ENCODE measurements around the gene DGUOK.
A peak's percentile ranks its signal among the peaks of the same experiment; 100 is the strongest.

The DGUOK gene

DNA sequence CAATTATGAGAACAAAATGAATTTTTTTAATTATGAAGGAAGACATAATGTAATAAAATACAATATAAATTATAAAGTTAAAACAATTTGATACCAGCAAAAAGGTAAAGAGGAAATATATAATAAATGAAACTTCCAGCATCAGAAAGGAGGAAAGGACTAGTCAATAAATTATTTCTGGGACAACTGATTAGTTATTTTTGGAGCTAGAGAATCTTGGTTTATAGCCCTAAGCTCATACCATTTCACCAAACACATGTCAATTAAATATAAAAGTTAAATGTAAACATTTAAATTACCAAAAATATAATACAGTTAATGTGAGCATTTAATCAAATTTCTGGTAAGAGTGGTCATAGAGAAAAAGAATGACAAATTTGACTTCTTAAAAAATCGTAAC is 21.7 kb upstream of the DGUOK start:
- Histone ChIP-seq H2BK120ac (ENCODE audit: low read depth, low read length) (no peak overlapping the region), H3K9ac (ENCODE audit: low read depth, low read length, poor library complexity) (no peak overlapping the region), H3K79me1 (ENCODE audit: low read depth, low read length) (no peaks in the 10 kb centered on the region), H3K23ac (ENCODE audit: low read depth, low read length, poor library complexity) (no peak overlapping the region), H4K91ac (ENCODE audit: low read depth, low read length, poor library complexity) (no peak overlapping the region), H3K9me3 (replicated peaks in 1 of 2; ENCODE audit: control insufficient read depth in 2 of 2, insufficient read depth in 1 of 2, low read depth in 1 of 2, low read length in 2 of 2) (no peaks in the 10 kb centered on the region), H3K4me2 (ENCODE audit: insufficient read depth, low read length, poor library complexity, severe bottlenecking) (no peak overlapping the region), H3K4me3 (ENCODE audit: low read length in 2 of 2) (no peak overlapping the region), H3K4ac (ENCODE audit: low read length) (no peak overlapping the region), H3K27me3 (ENCODE audit: control insufficient read depth in 3 of 3, insufficient read depth in 3 of 3, low read depth in 1 of 3, low read length in 3 of 3) (no peaks in the 10 kb centered on the region), H2BK15ac (ENCODE audit: low read length) (no peak overlapping the region), H2BK5ac (ENCODE audit: low read length) (no peak overlapping the region), H3K27ac (replicated peaks; ENCODE audit: low read length) (no peak overlapping the region), H3K18ac (ENCODE audit: low read length) (no peak overlapping the region), H3K4me1 (ENCODE audit: control insufficient read depth in 2 of 2, insufficient read depth in 1 of 2, low read depth in 1 of 2, low read length in 2 of 2) (no peaks in the 10 kb centered on the region), H4K8ac (ENCODE audit: low read depth, low read length) (no peak overlapping the region), H3K14ac (ENCODE audit: low read length) (no peak overlapping the region), H2BK12ac (ENCODE audit: low read length) (no peak overlapping the region), H2AFZ (ENCODE audit: low read length) (no peak overlapping the region), H3K36me3 (replicated peaks in 1 of 2; ENCODE audit: control insufficient read depth in 2 of 2, insufficient read depth in 2 of 2, low read length in 2 of 2) (no peaks in the 10 kb centered on the region), H2AK5ac (ENCODE audit: low read depth, low read length) (no peak overlapping the region)
- no peak for DNase-seq (ENCODE audit: low spot score)
- no CpG with 5 or more reads among the region's 1 CpG for WGBS, 2 donors (ENCODE audit: extremely low coverage in 2 of 2, insufficient read length in 2 of 2, insufficient replicate concordance in 1 of 2)

DNA sequence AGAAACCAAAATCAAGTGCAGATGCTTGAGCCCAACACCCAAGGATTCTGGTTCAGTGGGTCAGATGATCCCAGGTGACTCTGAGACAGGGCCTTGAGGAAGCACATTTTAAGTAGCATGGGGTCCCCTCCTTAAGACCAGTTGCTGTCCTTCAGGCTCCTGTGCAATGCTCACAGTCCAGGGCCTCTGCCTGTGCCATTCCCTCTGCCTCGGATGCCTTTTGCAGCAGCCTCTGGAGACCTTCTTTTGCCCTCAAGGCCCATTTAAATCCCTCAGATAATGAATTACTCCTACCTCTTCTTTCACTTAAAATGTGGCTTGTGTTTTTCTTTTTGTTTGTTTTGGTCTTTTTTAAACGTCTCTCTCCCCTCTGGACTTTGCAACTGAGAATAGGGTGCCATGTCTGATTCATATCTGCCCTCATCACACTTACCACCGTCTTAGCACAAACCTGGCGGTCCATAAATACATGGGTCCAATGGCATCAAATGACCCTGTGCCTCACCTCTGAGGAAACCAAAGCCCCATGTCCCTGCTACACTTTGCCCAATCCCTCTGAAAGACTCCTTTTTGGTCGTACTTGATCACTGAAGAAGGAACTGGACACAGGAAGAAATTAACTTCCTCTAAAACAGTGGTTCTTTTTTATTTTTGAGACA is 19.7 kb upstream of the DGUOK start:
- H3K4me2 ChIP-seq (ENCODE audit: insufficient read depth, low read length, poor library complexity, severe bottlenecking): no peak overlapping the region
- no peak overlapping the region for H2BK5ac ChIP-seq (ENCODE audit: low read length)
- no peaks in the 10 kb centered on the region for H3K36me3 ChIP-seq (replicated peaks in 1 of 2; ENCODE audit: control insufficient read depth in 2 of 2, insufficient read depth in 2 of 2, low read length in 2 of 2)
- H3K27me3 ChIP-seq (ENCODE audit: control insufficient read depth in 3 of 3, insufficient read depth in 3 of 3, low read depth in 1 of 3, low read length in 3 of 3): no peaks in the 10 kb centered on the region
- no peak overlapping the region for H4K8ac ChIP-seq (ENCODE audit: low read depth, low read length)
- H3K9ac ChIP-seq (ENCODE audit: low read depth, low read length, poor library complexity): no peak overlapping the region
- no peak overlapping the region for H3K23ac ChIP-seq (ENCODE audit: low read depth, low read length, poor library complexity)
- H2BK120ac ChIP-seq (ENCODE audit: low read depth, low read length): no peak overlapping the region
- no peaks in the 10 kb centered on the region for H3K79me1 ChIP-seq (ENCODE audit: low read depth, low read length)
- no peak overlapping the region for H3K18ac ChIP-seq (ENCODE audit: low read length)
- H3K9me3 ChIP-seq (replicated peaks in 1 of 2; ENCODE audit: control insufficient read depth in 2 of 2, insufficient read depth in 1 of 2, low read depth in 1 of 2, low read length in 2 of 2): no peaks in the 10 kb centered on the region
- no peak overlapping the region for H3K14ac ChIP-seq (ENCODE audit: low read length)
- H2AK5ac ChIP-seq (ENCODE audit: low read depth, low read length): no peak overlapping the region
- peak overlapping the region; percentile 66 for H2AFZ ChIP-seq (ENCODE audit: low read length)
- H3K4ac ChIP-seq (ENCODE audit: low read length): no peak overlapping the region
- no peak overlapping the region for H3K4me3 ChIP-seq (ENCODE audit: low read length in 2 of 2)
- no peak overlapping the region for H4K91ac ChIP-seq (ENCODE audit: low read depth, low read length, poor library complexity)
- no peak overlapping the region for H3K27ac ChIP-seq (replicated peaks; ENCODE audit: low read length)
- H3K4me1 ChIP-seq (ENCODE audit: control insufficient read depth in 2 of 2, insufficient read depth in 1 of 2, low read depth in 1 of 2, low read length in 2 of 2): no peaks in the 10 kb centered on the region
- no peak for DNase-seq (ENCODE audit: low spot score)
- H2BK15ac ChIP-seq (ENCODE audit: low read length): no peak overlapping the region
- no peak overlapping the region for H2BK12ac ChIP-seq (ENCODE audit: low read length)
- WGBS, 2 donors (ENCODE audit: extremely low coverage in 2 of 2, insufficient read length in 2 of 2, insufficient replicate concordance in 1 of 2): no CpG with 5 or more reads among the region's 5 CpGs

DNA sequence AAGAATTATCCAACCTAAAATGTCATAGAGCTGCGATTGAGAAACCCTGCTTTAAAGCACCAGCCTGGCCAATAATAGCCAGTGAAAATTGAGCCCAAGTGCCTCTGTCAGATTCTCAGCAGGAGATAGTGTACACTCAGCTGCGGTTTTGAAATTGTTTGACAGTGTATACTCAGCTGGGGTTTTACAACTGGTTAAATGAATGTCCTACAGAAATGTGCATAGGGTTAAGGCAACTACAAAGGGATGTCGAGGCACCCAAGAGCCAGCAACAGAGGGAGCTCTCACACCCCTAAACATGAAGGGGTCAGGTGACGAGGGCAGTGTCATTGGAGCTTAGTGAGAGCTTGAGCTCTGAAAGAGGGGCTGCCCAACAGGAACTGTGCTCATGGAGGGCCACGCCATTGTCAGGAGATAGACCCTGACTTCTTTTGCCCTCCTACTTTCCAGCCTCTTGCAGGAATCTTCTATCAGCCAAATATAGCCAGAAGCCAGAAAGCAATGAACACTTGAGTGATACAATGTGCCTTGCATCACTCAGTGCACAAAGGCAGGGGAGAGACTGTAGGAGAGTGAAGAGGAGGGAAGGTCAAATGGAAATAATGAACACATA is 18.7 kb upstream of the DGUOK start:
- H3K4me1 ChIP-seq (ENCODE audit: control insufficient read depth in 2 of 2, insufficient read depth in 1 of 2, low read depth in 1 of 2, low read length in 2 of 2): no peaks in the 10 kb centered on the region
- H4K91ac ChIP-seq (ENCODE audit: low read depth, low read length, poor library complexity): no peak overlapping the region
- H4K8ac ChIP-seq (ENCODE audit: low read depth, low read length): no peak overlapping the region
- H2BK5ac ChIP-seq (ENCODE audit: low read length): no peak overlapping the region
- no peak overlapping the region for H3K27ac ChIP-seq (replicated peaks; ENCODE audit: low read length)
- peak overlapping the region; percentile 66 for H2AFZ ChIP-seq (ENCODE audit: low read length)
- no peak overlapping the region for H3K18ac ChIP-seq (ENCODE audit: low read length)
- H2BK12ac ChIP-seq (ENCODE audit: low read length): no peak overlapping the region
- no peak overlapping the region for H2BK120ac ChIP-seq (ENCODE audit: low read depth, low read length)
- no peaks in the 10 kb centered on the region for H3K27me3 ChIP-seq (ENCODE audit: control insufficient read depth in 3 of 3, insufficient read depth in 3 of 3, low read depth in 1 of 3, low read length in 3 of 3)
- no CpG with 5 or more reads among the region's 5 CpGs for WGBS, 2 donors (ENCODE audit: extremely low coverage in 2 of 2, insufficient read length in 2 of 2, insufficient replicate concordance in 1 of 2)
- no peak overlapping the region for H3K23ac ChIP-seq (ENCODE audit: low read depth, low read length, poor library complexity)
- H3K14ac ChIP-seq (ENCODE audit: low read length): no peak overlapping the region
- DNase-seq (ENCODE audit: low spot score): no peak
- H3K36me3 ChIP-seq (replicated peaks in 1 of 2; ENCODE audit: control insufficient read depth in 2 of 2, insufficient read depth in 2 of 2, low read length in 2 of 2): no peaks in the 10 kb centered on the region
- no peaks in the 10 kb centered on the region for H3K79me1 ChIP-seq (ENCODE audit: low read depth, low read length)
- H3K4ac ChIP-seq (ENCODE audit: low read length): no peak overlapping the region
- no peak overlapping the region for H3K4me3 ChIP-seq (ENCODE audit: low read length in 2 of 2)
- H3K4me2 ChIP-seq (ENCODE audit: insufficient read depth, low read length, poor library complexity, severe bottlenecking): no peak overlapping the region
- H3K9me3 ChIP-seq (replicated peaks in 1 of 2; ENCODE audit: control insufficient read depth in 2 of 2, insufficient read depth in 1 of 2, low read depth in 1 of 2, low read length in 2 of 2): no peaks in the 10 kb centered on the region
- H3K9ac ChIP-seq (ENCODE audit: low read depth, low read length, poor library complexity): no peak overlapping the region
- H2AK5ac ChIP-seq (ENCODE audit: low read depth, low read length): no peak overlapping the region
- H2BK15ac ChIP-seq (ENCODE audit: low read length): no peak overlapping the region

DNA sequence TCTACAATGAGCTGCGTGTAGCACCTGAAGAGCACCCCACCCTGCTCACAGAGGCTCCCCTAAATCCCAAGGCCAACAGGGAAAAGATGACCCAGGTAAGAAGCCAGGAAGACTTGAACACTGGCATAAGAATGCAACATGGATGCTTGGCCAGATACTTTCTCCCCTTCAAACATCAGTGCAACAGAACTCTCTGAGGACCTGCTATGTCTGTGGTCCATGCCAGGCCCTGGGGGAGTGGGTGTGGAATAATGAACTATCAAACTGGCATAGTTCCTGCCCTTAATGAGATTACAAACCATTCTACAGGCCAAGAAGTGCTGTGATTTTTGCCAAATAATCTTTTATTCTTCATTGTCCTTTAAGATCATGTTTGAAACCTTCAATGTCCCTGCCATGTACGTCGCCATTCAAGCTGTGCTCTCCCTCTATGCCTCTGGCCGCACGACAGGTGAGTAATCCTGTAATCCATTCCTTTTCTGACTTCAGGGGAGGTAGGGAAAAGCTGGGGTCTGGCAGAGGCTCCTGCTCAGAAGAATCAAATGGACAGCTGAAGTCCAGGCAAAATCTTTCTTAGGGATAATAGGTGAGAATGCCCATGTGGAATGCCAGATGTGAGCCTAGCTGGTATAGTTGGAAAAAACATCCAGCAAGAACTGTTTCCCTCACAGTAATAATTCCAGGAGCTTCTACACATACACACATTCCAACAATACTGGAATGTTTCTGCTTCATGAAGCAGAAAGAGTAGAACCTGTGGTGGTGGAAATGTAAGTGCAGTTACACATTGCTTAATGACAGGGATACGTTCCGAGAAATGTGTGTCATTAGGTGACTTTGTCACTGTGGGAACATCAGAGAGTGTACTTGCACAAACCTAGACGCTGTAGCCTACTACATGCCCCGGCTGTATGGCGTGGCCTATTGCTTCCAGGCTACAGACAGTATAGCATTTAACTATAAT is 17.7 kb upstream of the DGUOK start:
- no peak overlapping the region for H3K4me3 ChIP-seq (ENCODE audit: low read length in 2 of 2)
- H3K4ac ChIP-seq (ENCODE audit: low read length): no peak overlapping the region
- H2BK120ac ChIP-seq (ENCODE audit: low read depth, low read length): no peak overlapping the region
- no peaks in the 10 kb centered on the region for H3K36me3 ChIP-seq (replicated peaks in 1 of 2; ENCODE audit: control insufficient read depth in 2 of 2, insufficient read depth in 2 of 2, low read length in 2 of 2)
- no peak overlapping the region for H2BK5ac ChIP-seq (ENCODE audit: low read length)
- no peaks in the 10 kb centered on the region for H3K4me1 ChIP-seq (ENCODE audit: control insufficient read depth in 2 of 2, insufficient read depth in 1 of 2, low read depth in 1 of 2, low read length in 2 of 2)
- no peaks in the 10 kb centered on the region for H3K9me3 ChIP-seq (replicated peaks in 1 of 2; ENCODE audit: control insufficient read depth in 2 of 2, insufficient read depth in 1 of 2, low read depth in 1 of 2, low read length in 2 of 2)
- H3K9ac ChIP-seq (ENCODE audit: low read depth, low read length, poor library complexity): no peak overlapping the region
- no peaks in the 10 kb centered on the region for H3K27me3 ChIP-seq (ENCODE audit: control insufficient read depth in 3 of 3, insufficient read depth in 3 of 3, low read depth in 1 of 3, low read length in 3 of 3)
- DNase-seq (ENCODE audit: low spot score): no peak
- H2BK15ac ChIP-seq (ENCODE audit: low read length): no peak overlapping the region
- no peak overlapping the region for H3K23ac ChIP-seq (ENCODE audit: low read depth, low read length, poor library complexity)
- H3K27ac ChIP-seq (replicated peaks; ENCODE audit: low read length): no peak overlapping the region
- WGBS, 2 donors (ENCODE audit: extremely low coverage in 2 of 2, insufficient read length in 2 of 2, insufficient replicate concordance in 1 of 2): no CpG with 5 or more reads among the region's 10 CpGs
- H3K4me2 ChIP-seq (ENCODE audit: insufficient read depth, low read length, poor library complexity, severe bottlenecking): no peak overlapping the region
- no peak overlapping the region for H2AFZ ChIP-seq (ENCODE audit: low read length)
- H2AK5ac ChIP-seq (ENCODE audit: low read depth, low read length): no peak overlapping the region
- no peak overlapping the region for H4K91ac ChIP-seq (ENCODE audit: low read depth, low read length, poor library complexity)
- H3K14ac ChIP-seq (ENCODE audit: low read length): no peak overlapping the region
- no peak overlapping the region for H4K8ac ChIP-seq (ENCODE audit: low read depth, low read length)
- H3K79me1 ChIP-seq (ENCODE audit: low read depth, low read length): no peaks in the 10 kb centered on the region
- no peak overlapping the region for H2BK12ac ChIP-seq (ENCODE audit: low read length)
- H3K18ac ChIP-seq (ENCODE audit: low read length): no peak overlapping the region
